Peyer's patch (tissue), 4 donors: ENCODE results near the gene HELZ.

Source experiments
- CTCF ChIP-seq, 6 experiments: fragments of 450-650 bp in 4 of 6; fragments of 200-600 bp in 2 of 6; sonication (generic) in 1 of 6; IDR thresholded peaks; one replicate each; pipeline ENCODE4 v1.5.1; 2017 to 2019; ENCODE audit warnings: antibody characterized with exemption in 6 of 6, mild to moderate bottlenecking in 3 of 6, moderate library complexity in 1 of 6
- POLR2A ChIP-seq, 2 donors: fragments of 450-650 bp; IDR thresholded peaks; one replicate each; pipeline ENCODE4 v1.5.1; 2017; ENCODE audit warnings: antibody characterized with exemption in 2 of 2, mild to moderate bottlenecking in 2 of 2, moderate library complexity in 2 of 2

GRCh38 chr17:67119102-67119501 is 125.9 kb downstream of the HELZ start:
- TF ChIP-seq POLR2A (IDR thresholded peaks at IDR 0.05): no peak
- no peak for TF ChIP-seq CTCF (IDR thresholded peaks at IDR 0.05)
